GM21367 (cell line): ENCODE measurements around the gene ACSS2.

Experiments used
- ATAC-seq: cut with Tn5 transposase; IDR thresholded peaks from one replicate; pipeline ENCODE4 v1.9.1; 2021; ENCODE audit not compliant: unreplicated experiment

The ACSS2 gene

DNA sequence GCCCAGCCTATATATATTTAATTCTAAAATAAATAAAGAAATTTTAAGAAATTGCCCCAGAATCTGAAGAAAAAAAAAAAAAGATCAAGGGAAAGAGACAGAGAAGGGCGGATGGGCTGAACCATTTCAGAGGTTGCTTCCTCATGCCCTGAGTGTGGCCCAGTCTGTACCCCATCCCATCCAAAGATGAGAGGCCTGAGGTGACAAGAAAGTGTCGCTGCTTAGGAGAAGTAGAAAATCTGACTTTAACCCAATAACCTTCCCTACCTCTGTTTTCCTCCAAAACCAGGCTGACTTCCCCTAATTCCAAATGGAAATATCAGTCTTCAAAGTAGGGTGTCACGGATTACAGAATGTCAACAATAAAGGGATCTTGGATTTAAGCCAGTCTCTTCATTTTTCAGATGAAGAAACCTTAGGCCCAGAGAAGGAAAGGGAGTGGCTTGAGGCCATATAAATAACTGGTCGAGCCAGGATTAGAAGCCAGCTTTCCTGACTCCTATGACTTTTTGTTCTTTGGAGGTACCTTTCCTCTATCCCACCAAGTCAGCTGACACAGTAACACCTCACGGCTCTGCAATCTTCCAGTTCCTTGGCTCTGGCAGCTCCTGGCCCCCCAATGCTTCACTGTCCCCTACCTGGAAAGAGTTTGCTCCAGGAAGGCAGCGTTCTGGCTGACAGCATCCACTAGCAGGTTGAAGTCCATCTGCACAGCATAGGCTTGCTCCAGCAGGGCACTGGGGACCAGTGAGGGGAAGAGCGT lies 69.1 kb downstream of the ACSS2 start:
- no peak for ATAC-seq

- no peak for ATAC-seq
Measured at GRCh38 chr20:34946661-34947060, 70.2 kb downstream of the ACSS2 start.

DNA sequence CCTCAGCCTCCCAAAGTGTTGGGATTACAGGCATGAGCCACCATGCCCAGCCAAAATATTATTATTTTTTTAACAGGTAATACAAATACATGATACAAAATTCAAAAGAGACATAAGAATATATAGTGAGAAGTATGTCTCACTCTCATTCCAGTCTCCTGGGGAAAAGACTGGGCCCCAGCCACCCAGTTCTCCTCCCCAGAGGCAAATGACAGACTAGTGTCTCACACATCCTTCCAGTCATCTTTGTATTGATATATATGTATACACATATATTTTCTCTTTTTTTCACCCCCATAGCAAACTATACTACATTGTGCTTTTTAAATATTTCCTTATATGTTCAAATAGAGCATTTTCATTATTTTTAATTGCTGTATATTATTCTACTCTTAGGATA lies 70.9 kb downstream of the ACSS2 start:
- ATAC-seq, result no peak

- ATAC-seq, result no peak
Measured at GRCh38 chr20:34948030-34948429, 71.6 kb downstream of the ACSS2 start.

DNA sequence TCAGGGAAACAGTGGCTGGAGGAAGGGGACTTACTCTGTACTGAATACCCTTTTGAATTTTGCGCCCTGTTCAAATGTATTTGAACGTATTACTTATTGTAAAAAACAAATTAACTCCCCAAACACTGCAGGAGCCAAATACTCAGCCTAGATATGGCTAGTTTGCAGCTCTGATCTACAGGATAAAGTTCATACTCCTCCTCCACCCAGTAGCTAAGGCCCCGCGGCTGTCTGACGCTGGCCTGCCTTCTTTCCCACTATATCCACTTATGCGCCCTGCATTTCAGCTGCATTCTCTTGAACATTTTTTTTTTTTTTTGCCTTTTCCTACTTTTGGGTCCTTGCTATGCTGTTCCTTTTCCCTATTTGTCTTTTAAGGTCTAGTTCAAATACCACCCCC lies 72.7 kb downstream of the ACSS2 start:
- ATAC-seq, result no peak

- ATAC-seq, result no peak
Measured at GRCh38 chr20:34951252-34951651, 74.8 kb downstream of the ACSS2 start.

DNA sequence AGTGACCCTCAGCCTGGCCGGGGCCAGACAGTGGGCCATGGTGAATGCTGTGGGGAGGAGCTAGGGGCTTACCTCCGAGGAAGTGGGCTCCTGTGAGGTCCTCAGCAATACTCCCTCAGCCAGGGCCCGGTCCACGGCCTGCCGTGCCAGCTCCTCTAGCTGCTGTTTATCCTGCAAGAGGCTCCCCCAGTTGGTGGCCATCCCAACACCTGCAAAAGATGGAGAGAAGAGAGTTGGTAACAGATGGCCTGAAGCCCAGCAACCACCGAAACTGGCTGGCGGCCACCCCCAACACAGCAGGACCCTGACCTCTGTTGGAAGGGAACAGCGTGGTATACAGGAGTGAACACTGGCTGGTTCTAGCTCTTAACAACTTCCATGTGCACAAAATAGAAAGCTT lies 75.2 kb downstream of the ACSS2 start:
- no peak for ATAC-seq

DNA sequence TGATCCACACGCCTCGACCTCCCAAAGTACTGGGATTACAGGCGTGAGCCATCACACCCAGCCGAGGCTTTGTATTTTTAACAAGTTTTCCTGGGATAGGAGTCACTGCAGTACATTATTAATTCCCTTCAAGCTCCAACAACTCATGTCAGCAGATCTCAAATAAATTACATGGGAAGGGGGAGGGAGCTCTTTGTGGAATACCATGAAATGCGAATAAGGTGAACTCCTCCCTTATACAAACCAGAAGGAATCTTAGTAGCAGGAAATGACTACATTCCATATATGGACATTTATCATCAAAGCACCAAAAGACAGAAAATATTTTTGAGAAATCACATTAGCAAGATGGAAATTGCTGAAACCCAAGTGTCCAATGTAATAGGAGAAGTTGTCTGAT lies 76.3 kb downstream of the ACSS2 start:
- no peak for ATAC-seq

DNA sequence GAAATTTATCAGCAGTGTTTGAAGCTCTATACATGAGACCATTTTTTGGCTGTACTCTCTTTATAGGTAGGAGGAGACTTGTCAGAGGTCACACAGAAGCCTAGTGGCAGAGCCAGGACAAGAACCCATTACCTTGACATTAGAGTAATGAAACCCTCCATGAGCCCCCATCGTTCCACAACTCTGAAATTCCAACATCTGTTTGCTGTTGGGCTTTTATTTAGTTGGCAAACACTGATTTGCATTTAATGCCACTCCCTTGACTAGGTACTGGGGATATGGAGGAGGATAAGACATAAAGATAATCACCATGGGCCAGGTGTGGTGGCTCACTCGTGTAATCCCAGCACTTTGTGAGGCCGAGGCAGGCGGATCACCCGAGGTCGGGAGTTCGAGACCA lies 77.5 kb downstream of the ACSS2 start:
- no peak for ATAC-seq

DNA sequence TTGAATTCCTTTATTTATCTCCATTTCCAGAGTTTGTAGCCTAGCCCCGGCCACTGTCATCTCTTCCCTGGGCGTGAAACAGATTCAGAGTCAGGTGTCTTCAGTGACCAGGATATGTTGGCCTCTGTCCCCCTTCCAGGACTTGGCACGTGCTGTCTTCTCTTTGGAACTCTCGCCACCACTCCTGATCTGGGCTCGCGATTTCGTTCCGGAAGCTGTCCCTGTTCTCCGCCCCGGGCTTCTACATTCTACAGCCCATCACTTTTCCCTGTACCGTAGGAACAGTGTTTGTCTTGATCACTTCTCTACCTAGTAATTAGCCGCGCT lies 78.5 kb downstream of the ACSS2 start:
- no peak for ATAC-seq

GRCh38 chr20:34955231-34956040 lies 79.0 kb downstream of the ACSS2 start, which contains the start of the genes GSS and MYH7B:
Gene GSS (minus strand): TSS chr20:34955806. CDS start chr20:34951852, 3,954 bp downstream.
Gene MYH7B (plus strand): TSS chr20:34955868. CDS start chr20:34978006, 22,138 bp downstream.
- peak; percentile 76 for ATAC-seq

DNA sequence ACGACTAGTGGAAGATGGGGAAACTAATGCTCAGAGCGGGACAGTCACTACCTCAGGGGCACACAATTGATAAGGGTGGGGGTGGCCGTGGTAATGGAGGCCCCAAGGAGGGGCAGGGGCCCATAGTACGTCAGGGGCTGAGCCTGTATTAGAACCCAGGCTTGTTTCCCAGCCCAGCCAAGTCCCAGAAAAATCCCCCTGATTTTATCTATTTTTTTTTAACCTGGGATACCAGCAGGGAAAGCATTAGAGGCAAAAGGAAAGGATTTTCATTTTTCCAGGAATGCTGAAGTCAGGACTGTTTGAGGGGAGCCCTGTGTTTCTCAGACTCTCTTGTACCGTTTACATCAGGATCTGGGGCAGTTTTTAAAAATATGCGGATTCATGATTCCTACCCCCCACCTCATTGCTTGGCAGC lies 79.6 kb downstream of the ACSS2 start:
- ATAC-seq, result no peak

DNA sequence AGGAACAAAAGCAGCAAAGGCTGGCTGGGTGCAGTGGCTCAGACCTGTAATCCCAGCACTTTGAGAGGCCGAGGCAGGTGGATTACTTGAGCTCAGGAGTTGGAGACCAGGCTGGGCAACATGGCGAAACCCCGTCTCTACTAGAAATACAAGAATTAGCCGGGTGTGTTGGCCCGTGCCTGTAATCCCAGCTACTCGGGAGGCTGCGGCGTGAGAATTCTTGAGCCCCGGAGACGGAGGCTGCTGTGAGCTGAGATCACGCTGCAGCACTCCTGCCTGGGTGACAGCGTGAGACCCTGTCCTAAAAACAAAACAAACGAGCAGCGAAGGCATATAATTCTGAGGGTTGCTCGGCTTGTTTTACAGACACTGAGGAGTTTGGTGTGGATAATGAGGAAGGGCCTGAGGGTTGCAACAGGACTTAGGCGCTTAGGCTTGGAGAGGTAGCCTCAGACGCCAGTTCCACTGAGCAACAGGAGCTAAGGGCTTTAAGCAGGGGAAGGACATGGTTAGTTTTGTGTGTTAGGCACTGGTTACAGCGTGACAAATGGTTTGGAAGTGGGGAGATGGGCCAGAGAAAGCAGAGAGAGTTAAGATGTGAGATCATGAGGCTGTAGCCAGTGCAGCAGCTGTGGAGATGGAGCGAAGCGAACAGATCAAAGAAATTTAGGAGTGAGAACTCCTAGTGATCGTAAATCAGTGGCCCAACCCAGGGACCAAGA lies 80.5 kb downstream of the ACSS2 start:
- no peak for ATAC-seq

GRCh38 chr20:34964486-34964885 lies 88.1 kb downstream of the ACSS2 start:
- ATAC-seq, result no peak

- ATAC-seq, result no peak
Measured at GRCh38 chr20:34965051-34965450, 88.6 kb downstream of the ACSS2 start.

- ATAC-seq, result no peak
Measured at GRCh38 chr20:34967421-34967820, 91.0 kb downstream of the ACSS2 start.

- ATAC-seq, result no peak
Measured at GRCh38 chr20:34968042-34968775, 91.8 kb downstream of the ACSS2 start.

GRCh38 chr20:34970193-34970840 lies 93.9 kb downstream of the ACSS2 start:
- no peak for ATAC-seq

DNA sequence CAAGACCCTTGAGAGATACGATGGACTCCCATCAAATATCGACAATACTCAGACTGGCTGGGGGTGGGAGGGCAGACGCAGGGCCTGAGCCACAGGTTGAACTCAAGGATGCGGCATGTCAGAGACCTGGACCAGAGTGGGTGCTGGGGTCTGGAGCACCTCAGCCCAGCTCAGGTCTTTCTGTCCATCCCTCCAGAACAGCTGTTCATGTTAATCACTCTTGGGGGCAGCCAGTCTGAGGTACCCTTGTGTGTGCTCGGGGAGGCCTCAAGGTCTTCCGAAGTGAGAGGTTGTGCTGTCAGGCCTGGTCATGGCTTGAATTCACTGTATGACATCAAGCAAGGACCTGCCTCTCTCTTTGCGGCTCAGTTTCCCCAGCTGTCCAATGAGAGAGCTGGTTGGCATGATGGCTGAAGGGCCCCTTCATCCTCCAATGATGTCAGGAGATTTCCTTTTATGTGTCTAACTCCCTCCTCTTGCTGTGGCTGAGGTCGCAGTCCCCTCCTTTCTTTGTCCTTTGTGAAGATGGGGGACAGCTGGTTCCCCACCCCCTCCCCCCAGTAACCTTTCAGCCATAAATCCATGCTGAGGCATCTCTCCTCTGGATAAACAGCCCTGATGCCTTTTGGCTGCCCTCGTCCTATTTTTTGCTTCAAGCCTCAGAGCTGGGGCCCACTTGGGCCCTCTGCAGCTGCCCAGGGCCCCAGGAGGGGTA lies 94.6 kb downstream of the ACSS2 start:
- no peak for ATAC-seq
